ENCODE measurements around the gene UHRF1. TPM values are rescaled to one million over a fixed set of nuclear protein-coding genes. Genes with fewer than 3 reads are reported as not detected.

The UHRF1 gene
- total RNA-seq, 1 donor from 2014 or later = 1.9 TPM

GRCh38 chr19:4988770-4989251, 79.5 kb downstream of the UHRF1 start:
- DNase-seq (ENCODE audit: low spot score) = no peak

GRCh38 chr19:4990306-4990705, 81.0 kb downstream of the UHRF1 start:
- DNase-seq (ENCODE audit: low spot score) = no peak

GRCh38 chr19:4991538-4991937, 82.2 kb downstream of the UHRF1 start:
- no peak for DNase-seq (ENCODE audit: low spot score)

GRCh38 chr19:4991996-4992698, 82.8 kb downstream of the UHRF1 start:
- no peak for DNase-seq (ENCODE audit: low spot score)

GRCh38 chr19:4993683-4994082, 84.4 kb downstream of the UHRF1 start:
- no peak for DNase-seq (ENCODE audit: low spot score)

- DNase-seq (ENCODE audit: low spot score) = no peak
Observed at GRCh38 chr19:4996701-4997100, 87.4 kb downstream of the UHRF1 start.

GRCh38 chr19:4997297-4997696, 88.0 kb downstream of the UHRF1 start:
- no peak for DNase-seq (ENCODE audit: low spot score)

- DNase-seq (ENCODE audit: low spot score) = no peak
Observed at GRCh38 chr19:5000120-5000611, 90.9 kb downstream of the UHRF1 start.

- no peak for DNase-seq (ENCODE audit: low spot score)
Observed at GRCh38 chr19:5001615-5002014, 92.3 kb downstream of the UHRF1 start.

GRCh38 chr19:5002143-5002542, 92.8 kb downstream of the UHRF1 start:
- DNase-seq (ENCODE audit: low spot score) = no peak

GRCh38 chr19:5003781-5004180, 94.5 kb downstream of the UHRF1 start:
- DNase-seq (ENCODE audit: low spot score) = no peak

GRCh38 chr19:5005096-5005495, 95.8 kb downstream of the UHRF1 start:
- DNase-seq (ENCODE audit: low spot score) = no peak

GRCh38 chr19:5006201-5006600, 96.9 kb downstream of the UHRF1 start:
- no peak for DNase-seq (ENCODE audit: low spot score)

GRCh38 chr19:5006821-5007220, 97.5 kb downstream of the UHRF1 start:
- no peak for DNase-seq (ENCODE audit: low spot score)

Other genes starting within 250 kb of the UHRF1 start
- 58.3 TPM for gene MYDGF, start 239.2 kb upstream of the UHRF1 start, total RNA-seq
- gene DPP9, start 185.7 kb upstream of the UHRF1 start, total RNA-seq = 94.8 TPM
- 12.2 TPM for gene FEM1A, start 117.8 kb upstream of the UHRF1 start, total RNA-seq
- 13.1 TPM for gene TICAM1, start 77.8 kb upstream of the UHRF1 start, total RNA-seq
- gene PLIN3, start 41.8 kb upstream of the UHRF1 start, total RNA-seq = 35.7 TPM
- 1.1 TPM for gene ARRDC5, start 6.6 kb upstream of the UHRF1 start, total RNA-seq
- gene KDM4B, start 59.6 kb downstream of the UHRF1 start, total RNA-seq = 58.3 TPM

All from ureter (tissue), 1 donor.